Mucosa of gallbladder (tissue), 1 donor: ENCODE data around the gene ARMC5. TPM values are rescaled to one million over a fixed set of nuclear protein-coding genes. Genes with fewer than 3 reads are reported as not detected.
"Not testable (repeated sequence)": the region's sequence is repeated elsewhere in the genome, so short reads cannot be mapped to it uniquely, and the experiment has no call there.

Experiments
- DNase-seq: peaks from one replicate; pipeline ENCODE4 v3.0.0-alpha.2; 2020; ENCODE audit warnings: low spot score
- total RNA-seq: library from RNA; stranded (reverse); gene quantifications from one replicate; pipeline ENCODE4 v1.2.1, GENCODE V29; 2021
- donor health status: DM: no; HTN: no; CAD: no.

The ARMC5 gene
- total RNA-seq = 14.6 TPM

DNA sequence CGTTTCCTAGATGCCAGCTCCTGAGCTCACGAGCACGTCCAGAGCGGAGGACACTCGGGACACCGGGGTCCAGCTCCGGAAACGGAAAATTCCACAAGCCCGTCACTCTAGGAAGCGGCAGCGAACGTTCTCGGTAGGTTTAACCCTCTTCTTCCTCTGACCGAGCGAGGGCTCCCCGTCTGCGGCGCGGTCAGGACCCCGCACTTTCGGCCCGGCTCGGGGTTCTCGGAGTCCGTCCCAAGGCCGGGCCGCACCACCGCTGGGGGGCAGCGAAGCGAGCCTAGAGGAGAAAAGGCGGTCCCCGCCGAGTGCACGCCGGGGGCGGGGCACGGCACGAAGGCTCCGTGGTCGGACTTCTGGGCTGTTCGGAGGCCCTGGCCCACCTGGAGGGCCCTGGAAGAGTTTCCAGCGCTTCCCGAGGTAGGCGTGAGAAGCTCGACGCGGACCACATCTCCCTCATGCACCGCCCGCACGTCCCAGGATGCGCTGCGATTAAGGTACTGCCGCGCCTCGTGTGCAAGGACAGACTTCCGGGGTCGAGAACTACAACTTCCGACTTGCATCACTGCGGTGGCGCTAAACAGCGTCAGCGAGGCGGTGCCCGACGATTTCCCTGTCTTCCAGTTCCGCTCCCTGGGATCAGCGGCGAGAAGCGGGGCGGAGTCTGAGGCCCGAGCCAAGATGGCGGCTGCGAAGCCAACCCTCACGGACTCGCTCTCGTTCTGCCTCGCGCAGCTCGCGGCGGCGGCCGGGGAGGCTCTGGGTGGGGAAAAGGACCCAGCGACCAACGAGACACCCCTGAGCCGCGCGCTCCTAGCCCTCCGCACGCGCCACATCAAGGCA lies at the start of gene ARMC5:
Gene ARMC5, plus strand, starts transcription at position 658 of the 843 bp plus-strand sequence. Its CDS starts 24 bp downstream, at position 682.
- DNase-seq = peak; percentile 98

DNA sequence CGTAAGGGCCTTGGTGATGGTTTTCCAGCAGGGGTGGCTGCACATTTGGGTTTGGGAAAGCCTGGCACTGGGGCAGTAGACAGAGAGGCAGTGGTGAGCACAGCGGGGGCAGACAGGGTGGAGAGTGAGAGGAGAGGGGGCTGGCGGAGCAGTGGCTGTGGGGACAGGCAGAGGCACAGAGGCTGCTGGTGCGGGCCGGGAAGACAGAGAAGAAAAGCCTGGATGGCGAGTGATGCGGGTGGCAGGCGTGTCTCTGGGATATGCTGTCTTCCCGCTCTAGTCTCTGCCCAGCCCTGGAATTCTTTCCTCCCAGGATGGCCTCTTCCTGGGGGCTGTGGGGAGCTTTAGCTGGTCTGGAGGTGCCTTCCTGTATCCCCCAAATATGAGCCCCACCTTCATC lies 49.2 kb upstream of the ARMC5 start:
- DNase-seq = no peak

- DNase-seq = no peak
These were observed 48.1 kb upstream of the ARMC5 start for GRCh38 chr16:31411024-31411844.

- DNase-seq = no peak
These were observed 46.6 kb upstream of the ARMC5 start for GRCh38 chr16:31412750-31413149.

GRCh38 chr16:31413381-31413780 lies 45.9 kb upstream of the ARMC5 start:
- DNase-seq = no peak

- no peak for DNase-seq
These were observed 45.4 kb upstream of the ARMC5 start for GRCh38 chr16:31413943-31414342.

GRCh38 chr16:31414706-31415105 lies 44.6 kb upstream of the ARMC5 start:
- no peak for DNase-seq

DNA sequence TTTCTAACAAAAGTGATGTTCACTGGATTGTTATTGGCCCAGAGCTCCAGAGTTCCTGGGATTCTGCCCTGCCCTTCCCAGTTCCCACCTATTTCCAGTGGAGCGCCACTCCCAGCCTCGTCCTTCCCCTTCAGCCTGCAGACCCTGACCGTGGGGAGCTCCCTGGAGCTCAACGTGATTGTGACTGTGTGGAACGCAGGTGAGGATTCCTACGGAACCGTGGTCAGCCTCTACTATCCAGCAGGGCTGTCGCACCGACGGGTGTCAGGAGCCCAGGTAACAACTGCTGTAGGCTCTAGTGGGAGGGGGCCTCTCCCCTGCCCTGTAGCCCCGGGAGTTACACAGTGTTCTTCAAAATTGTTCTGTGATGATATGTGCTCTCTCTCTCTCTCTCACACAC lies 42.9 kb upstream of the ARMC5 start:
- DNase-seq = no peak

DNA sequence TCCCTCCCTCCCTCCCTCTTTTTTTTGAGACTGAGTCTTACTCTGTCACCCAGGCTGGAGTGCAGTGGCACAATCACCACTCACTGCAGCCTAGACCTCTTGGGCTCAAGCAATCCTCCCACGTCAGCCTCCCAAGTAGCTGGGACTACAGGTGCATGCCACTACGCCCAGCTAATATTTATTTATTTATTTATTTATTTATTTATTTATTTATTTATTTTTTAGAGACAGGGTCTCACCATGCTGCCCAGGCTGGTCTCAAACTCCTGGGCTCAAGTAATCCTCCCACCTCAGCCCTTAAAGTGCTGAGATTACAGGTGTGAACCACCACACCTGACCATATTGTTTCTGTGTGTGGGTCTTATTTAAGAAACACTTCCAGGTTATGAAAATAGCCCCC lies 42.3 kb upstream of the ARMC5 start:
- not testable (repeated sequence) for DNase-seq

- no peak for DNase-seq
These were observed 41.4 kb upstream of the ARMC5 start for GRCh38 chr16:31417916-31418315.

GRCh38 chr16:31420037-31420436 lies 39.3 kb upstream of the ARMC5 start:
- no peak for DNase-seq

DNA sequence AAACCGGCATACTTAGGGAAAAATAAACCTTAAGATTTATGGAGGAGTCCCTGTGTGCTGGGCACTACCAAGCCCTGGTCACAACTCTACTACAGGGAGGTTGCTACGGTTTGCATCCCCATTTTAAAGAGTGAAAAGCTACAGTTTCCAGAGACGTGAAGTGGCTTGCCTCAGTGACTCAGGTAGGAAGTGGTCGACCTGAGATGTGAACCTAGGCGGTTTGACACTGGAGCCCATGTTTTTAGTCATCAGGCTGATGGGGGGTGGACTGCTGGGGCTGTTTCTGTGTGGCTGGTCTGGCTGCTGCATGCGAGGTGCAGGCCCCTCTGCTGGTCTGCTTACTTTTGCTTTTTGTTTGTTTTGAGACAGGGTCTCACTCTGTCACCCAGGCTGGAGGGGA lies 37.7 kb upstream of the ARMC5 start:
- no peak for DNase-seq

- no peak for DNase-seq
These were observed 36.1 kb upstream of the ARMC5 start for GRCh38 chr16:31423241-31423640.

DNA sequence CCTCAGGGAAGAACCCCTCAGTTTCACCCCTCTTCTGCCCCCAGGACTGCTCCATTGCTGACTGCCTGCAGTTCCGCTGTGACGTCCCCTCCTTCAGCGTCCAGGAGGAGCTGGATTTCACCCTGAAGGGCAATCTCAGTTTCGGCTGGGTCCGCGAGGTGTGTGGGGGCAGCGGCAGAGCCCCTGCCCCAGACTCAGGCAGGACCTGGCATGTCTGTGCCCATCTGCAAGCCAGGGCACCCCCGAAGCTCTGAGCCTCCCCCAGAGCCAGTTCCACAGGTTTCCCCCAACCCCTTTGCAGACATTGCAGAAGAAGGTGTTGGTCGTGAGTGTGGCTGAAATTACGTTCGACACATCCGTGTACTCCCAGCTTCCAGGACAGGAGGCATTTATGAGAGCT lies 35.5 kb upstream of the ARMC5 start:
- no peak for DNase-seq

DNA sequence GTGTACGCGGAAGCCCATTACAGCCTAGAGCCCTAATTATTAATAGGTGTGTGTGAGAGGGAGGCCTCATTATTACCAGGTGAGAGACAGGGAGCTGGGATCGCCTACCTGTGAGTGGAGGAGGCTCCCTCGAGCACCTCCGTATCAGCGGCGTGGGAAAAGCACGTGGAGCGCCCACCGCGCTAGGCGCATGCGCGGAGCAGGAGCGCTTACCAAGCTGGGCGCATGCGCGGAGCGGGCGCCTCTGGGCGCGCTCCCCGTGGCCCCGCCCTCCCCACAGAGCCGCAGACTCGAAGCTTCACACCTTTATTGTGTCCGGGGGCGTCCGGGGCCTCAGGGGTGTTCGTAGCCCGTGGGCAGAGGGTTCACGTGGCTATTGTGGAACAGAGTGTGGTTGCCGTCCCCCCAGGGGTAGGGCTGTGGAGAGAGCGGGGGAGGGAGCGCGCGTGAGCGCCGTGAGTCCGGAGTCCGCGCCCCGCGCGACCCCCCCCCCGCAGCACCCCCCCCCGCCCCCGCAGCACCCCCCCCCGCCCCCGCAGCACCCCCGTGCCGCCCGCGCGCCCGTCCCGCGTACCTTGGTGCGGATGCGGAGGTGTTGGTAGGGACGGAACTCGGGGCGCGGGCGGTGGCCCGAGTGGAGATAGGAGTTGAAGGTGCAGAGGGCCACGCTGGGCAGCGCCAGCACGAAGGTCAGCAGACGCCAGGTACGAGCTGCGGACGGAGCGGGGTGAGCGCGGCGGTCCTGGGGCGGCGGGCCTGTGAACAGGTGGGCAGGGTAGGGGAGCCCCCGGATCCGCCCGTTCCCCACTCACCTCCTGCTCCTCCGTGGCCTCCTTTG lies 31.6 kb upstream of the ARMC5 start:
- DNase-seq = peak; percentile 61

- DNase-seq = no peak
These were observed 31.1 kb upstream of the ARMC5 start, which contains the start of gene COX6A2 for GRCh38 chr16:31428279-31428597. Gene COX6A2, minus strand, starts transcription at chr16:31428360. Its CDS starts 35 bp downstream, at chr16:31428325.

DNA sequence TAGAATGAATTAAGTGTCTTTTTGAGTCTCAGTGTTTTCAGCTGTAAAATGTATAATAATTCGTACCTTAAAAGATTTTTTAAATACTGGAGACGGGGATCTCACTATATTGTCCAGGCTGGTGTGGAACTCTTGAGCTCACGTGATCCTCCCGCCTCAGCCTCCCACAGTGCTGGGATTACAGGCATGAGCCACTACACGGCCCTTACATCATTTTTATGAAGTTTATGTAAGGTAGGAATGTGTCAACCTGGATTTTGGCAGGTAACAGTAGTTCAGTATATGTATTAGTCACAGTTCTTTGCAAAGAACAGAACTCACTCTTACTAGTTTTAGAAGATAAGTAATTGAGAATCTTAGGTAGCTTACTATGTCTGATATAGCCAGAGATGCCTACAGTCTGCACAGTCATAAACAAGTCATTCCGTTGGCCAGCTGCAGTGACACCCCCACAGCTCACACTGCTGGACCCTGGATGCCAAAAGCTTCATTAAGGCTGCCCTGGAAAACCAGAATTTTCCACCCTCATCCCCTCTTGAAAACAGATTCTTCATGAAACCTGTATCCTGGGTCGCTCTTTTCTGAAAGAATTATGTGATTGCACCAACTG lies 30.6 kb upstream of the ARMC5 start:
- DNase-seq = no peak

GRCh38 chr16:31429314-31429713 lies 30.0 kb upstream of the ARMC5 start:
- no peak for DNase-seq

DNA sequence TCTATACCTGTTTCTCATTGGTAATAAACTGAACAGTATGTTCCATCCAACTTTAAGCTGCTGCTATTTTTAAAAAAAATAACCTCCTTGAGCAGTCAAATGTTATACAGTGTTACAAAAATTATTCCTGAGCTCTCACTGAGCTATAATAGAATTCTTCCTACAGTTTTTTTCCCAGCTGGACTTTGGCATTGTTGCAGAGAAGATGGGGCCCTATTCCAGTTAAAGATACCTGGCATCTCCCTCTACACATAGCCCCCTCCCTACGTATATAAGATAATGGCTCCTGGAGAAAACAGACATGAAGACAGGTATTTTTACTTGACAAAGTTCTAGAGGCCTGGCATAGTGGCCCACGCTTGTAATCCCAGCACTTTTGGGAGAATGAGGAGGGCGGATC lies 29.5 kb upstream of the ARMC5 start:
- no peak for DNase-seq

DNA sequence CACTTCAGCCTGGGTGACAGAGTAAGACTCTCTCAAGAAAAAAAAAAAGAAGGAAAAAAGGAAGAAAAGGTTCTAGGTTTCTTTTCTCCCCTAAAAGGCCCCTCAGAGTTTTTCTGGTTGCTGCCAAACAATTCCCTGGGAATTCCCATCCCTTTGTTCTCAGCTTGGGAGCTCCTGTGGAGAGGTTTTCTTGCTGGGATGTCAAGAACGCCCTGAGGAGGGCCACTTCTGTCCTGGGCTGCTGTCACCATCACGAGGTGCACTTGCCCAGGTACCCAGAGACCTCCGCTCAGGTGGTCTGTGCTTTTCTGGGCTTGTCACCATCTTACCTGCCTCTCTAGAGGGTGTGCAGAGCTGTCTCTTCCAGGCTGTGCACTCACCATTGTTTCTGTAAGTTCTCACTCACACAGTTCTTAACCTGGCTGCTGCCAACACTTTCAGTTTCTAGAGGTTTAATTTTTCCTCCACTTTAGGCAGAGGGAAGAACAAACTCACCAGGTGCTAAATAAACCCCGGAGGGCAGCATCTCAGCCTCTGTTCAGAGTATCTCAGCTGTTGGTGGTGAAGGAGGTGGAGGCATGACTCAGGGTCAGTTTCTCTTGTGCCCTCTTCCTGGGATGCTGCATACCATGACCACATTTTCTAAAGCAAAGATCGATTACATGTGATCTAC lies 28.8 kb upstream of the ARMC5 start:
- no peak for DNase-seq
